Measurements from ENCODE around the gene CYCS.

GRCh38 chr7:25171071-25171470 is 46.0 kb upstream of the CYCS start:
- no peak for TF ChIP-seq CTCF (IDR thresholded peaks at IDR 0.05; ENCODE audit: low read length)
- no peak for TF ChIP-seq EZH2 (IDR thresholded peaks at IDR 0.05; ENCODE audit: borderline replicate concordance, low read length)
